Gastroesophageal sphincter (tissue), 3 donors: Measurements from ENCODE around the gene MYRF.

Source experiments
- CTCF ChIP-seq, 4 experiments: fragments of 200-600 bp in 2 of 4; fragments of 450-650 bp in 2 of 4; sonication (generic) in 1 of 4; IDR thresholded peaks; one replicate each; pipeline ENCODE4 v1.5.1; 2017 to 2019; ENCODE audit warnings: antibody characterized with exemption in 4 of 4, mild to moderate bottlenecking in 2 of 4, moderate library complexity in 2 of 4
- POLR2A ChIP-seq, 2 donors: fragments of 450-650 bp; IDR thresholded peaks; one replicate each; pipeline ENCODE4 v1.6.1; 2017; ENCODE audit warnings: antibody characterized with exemption in 2 of 2, mild to moderate bottlenecking in 2 of 2, moderate library complexity in 1 of 2
- POLR2AphosphoS5 ChIP-seq: sonication (generic); formaldehyde crosslinking; IDR thresholded peaks from one replicate; pipeline ENCODE4 v1.6.1; 2017; ENCODE audit warnings: antibody characterized with exemption

- TF ChIP-seq POLR2AphosphoS5 (no peak), POLR2A (IDR thresholded peaks at IDR 0.05) (no peak), CTCF (IDR thresholded peaks at IDR 0.05) (no peak)
These were observed 65.2 kb downstream of the MYRF start for GRCh38 chr11:61817471-61818202.
